ENCODE data around the gene TRMT1. TPM values are rescaled to one million over a fixed set of nuclear protein-coding genes. Genes with fewer than 3 reads are reported as not detected.

Gene TRMT1
- total RNA-seq, 2 donors from 2014 or later = 21.9 to 24.1 TPM

DNA sequence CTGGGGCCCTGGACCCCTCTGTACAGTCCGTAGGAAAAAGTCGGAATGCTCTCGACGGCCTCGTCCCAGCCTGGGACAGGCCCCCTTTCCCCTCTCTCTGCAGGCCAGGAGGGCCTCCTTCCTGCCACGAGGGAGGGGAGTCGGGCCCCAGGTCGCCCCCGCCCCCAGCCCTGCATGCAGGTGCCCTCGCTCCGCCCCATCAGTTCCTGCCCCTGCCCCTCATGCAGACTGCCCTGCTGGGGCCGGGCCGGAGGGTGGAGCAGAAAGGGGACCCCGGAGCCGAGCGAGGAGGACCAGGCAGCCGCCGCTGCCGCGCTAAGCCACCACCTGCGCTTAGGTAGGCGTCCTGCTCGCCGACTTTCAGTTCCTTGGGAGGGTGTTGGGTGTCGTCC is 21.2 kb downstream of the TRMT1 start:
- no peak for DNase-seq (ENCODE audit: low spot score)
- intact Hi-C loops (cut with DNase I) = loop anchor here (2.0 to 10.0 kb wide), 4 partner anchors 81 to 538 kb away; no protein-coding TSS in a partner anchor

GRCh38 chr19:13094771-13095392 is 21.7 kb downstream of the TRMT1 start:
- intact Hi-C loops (cut with DNase I) = loop anchor here (2.0 to 10.0 kb wide), 5 partner anchors 80 to 538 kb away; partner anchors contain the start of gene NFIX (in 1 of the 2)

DNA sequence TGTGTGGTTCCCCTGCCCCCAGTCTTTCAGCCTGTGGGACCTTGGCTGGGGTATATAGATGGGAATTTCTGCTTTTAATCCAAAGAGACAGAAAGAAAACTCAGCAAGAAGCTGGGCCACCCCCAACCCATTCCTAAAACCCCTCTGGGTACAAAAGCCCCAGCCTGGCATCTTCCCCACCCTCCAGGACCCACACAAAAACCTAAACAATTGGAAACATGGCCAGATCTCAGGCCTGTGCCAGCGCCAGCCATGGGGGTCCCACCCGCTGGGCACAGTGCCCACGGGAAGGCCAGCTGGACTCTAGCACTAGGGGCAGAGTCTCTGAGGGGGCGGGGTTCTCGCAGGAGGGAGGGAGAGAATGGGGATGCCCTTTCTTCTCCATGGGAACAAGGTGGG is 22.4 kb downstream of the TRMT1 start:
- intact Hi-C loops (cut with DNase I) = loop anchor here (2.0 to 10.0 kb wide), 3 partner anchors 79 to 109 kb away; partner anchors contain the start of gene NFIX (in 1 of the 2)
- no peak for DNase-seq (ENCODE audit: low spot score)

More at GRCh38 chr19:13094771-13095392, 21.7 kb downstream of the TRMT1 start:
- no peak for DNase-seq (ENCODE audit: low spot score)

DNA sequence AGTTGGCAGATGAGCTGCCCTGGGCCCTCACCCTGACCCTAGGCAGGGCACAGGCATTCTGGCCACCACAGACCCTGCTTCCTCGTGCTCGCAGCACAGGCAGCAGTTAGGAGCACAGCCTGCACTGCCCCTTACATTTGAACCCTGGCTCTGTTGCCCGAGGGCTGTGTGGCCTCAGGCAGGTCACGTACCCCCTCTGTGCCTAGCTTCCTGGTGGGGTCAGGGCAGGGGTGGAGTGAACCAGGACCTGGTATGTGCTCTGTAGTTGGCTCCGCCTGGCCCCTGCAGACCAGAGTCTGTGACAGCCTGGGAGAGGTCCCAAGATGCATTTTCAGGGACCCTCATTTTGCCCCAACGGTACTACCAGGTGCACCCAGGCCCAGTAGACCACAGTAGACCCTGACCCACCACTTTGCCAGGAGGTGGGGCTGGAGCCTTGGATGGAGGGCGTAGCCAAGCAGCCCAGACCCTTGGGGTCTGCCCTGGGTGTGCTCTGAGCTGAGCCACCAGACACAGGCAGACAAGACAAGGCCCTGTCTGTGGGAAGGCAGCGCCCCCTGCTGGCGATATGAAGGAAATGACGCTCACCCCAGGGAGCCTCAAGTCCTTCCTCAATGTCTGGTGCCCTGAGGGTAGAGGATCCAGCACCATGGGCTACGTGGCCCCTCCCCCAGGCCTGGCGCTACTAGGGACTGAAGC is 23.0 kb downstream of the TRMT1 start:
- peak; percentile 95 for DNase-seq (ENCODE audit: low spot score)

DNA sequence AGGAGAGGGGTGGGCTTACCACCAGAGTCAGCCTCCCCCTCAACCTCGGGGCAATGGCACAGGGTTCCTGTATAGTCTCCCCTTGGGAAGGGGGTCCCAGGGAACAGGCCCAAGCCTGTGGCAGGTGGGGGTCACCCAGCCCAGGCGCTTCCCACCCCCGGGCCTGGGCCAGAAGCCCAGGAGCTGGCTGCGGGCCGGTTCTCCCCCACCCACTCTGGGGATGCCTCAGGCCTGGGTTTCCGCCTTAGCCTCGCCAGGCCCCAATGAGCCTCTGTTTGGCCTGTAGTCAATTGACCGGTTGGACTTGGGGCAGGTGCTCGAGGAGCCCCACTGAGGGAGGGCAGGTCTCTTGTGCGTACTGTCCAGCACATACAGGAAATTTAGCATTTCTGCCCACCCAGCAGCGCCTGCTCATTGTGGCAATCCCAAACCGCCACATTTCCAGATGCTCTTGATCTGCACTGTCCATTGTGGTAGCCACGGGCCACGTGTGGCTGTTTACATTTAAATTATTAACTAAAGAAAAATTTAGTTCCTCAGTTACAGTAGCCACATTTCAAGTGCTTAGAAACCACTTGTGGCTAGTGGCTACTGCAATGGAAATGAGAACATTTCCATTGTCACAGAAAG is 23.8 kb downstream of the TRMT1 start:
- intact Hi-C loops (cut with DNase I) = loop anchor here (5.0 to 10.0 kb wide), 2 partner anchors 78 to 95 kb away; partner anchors contain the start of gene NFIX (in 1 of the 2)
- no peak for DNase-seq (ENCODE audit: low spot score)

More for the DNA sequence above, 23.0 kb downstream of the TRMT1 start:
- intact Hi-C loops (cut with DNase I) = loop anchor here (2.0 to 10.0 kb wide), 3 partner anchors 79 to 109 kb away; partner anchors contain the start of gene NFIX (in 1 of the 2)

DNA sequence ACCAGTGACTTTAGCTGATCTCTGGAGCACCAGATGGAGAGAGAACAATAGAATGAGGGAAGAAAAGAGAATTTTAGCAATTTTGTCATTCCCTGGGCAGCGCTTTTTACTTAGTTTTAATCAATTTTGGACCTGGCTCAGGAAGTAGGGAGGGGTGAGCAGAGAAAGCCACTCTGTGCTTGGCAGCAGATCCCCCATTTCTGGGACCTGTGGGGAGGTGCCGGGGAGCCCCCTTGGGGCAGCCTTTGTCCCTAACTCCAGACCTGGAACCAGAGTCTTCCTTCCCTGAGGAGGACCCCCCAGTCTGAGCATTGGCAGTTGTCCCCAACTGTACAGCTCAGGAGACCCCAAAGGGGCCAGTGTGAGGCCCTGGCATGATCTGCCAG is 24.4 kb downstream of the TRMT1 start:
- no peak for DNase-seq (ENCODE audit: low spot score)
- intact Hi-C loops (cut with DNase I) = loop anchor here (5.0 to 10.0 kb wide), 2 partner anchors 77 to 95 kb away; partner anchors contain the start of gene NFIX (in 1 of the 2)

GRCh38 chr19:13091400-13092157 is 25.0 kb downstream of the TRMT1 start:
- DNase-seq (ENCODE audit: low spot score) = peak; percentile 92
- intact Hi-C loops (cut with DNase I) = loop anchor here (5.0 to 10.0 kb wide), 2 partner anchors 77 to 94 kb away; partner anchors contain the start of gene NFIX (in 1 of the 2)

- no peak for DNase-seq (ENCODE audit: low spot score)
- intact Hi-C loops (cut with DNase I) = loop anchor here (5.0 to 10.0 kb wide), 2 partner anchors 76 to 93 kb away; partner anchors contain the start of gene NFIX (in 1 of the 2)
These were observed 25.9 kb downstream of the TRMT1 start for GRCh38 chr19:13090511-13091231.

GRCh38 chr19:13089857-13090507 is 26.6 kb downstream of the TRMT1 start:
- DNase-seq (ENCODE audit: low spot score) = no peak
- intact Hi-C loops (cut with DNase I) = loop anchor here (5.0 to 10.0 kb wide), 2 partner anchors 75 to 93 kb away; partner anchors contain the start of gene NFIX (in 1 of the 2)

GRCh38 chr19:13089139-13089856 is 27.2 kb downstream of the TRMT1 start:
- DNase-seq (ENCODE audit: low spot score) = no peak
- intact Hi-C loops (cut with DNase I) = no loop called here

- intact Hi-C loops (cut with DNase I) = no loop called here
- DNase-seq (ENCODE audit: low spot score) = no peak
These were observed 28.6 kb downstream of the TRMT1 start for GRCh38 chr19:13087795-13088537.

DNA sequence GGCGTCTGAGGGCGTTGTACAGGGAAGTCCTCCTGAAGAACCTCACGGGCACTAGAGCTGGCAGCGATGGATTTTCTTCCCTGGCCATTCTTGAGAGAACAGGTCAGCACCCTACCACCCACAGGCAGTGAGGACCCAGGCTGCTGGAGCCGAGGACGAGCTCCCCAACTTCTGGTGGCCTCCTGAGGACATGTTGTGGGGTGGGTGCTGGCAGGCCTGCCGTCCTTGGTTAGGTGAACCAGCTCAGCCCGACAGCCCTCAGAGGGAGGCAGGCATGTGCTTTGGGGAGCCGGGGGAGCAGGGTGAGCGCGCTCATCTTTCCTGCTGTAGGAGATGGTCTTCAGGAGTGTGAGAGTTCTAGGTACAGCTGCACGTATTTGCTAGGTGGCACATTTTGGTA is 29.2 kb downstream of the TRMT1 start:
- no peak for DNase-seq (ENCODE audit: low spot score)
- intact Hi-C loops (cut with DNase I) = no loop called here

GRCh38 chr19:13086341-13086740 is 30.2 kb downstream of the TRMT1 start:
- intact Hi-C loops (cut with DNase I) = no loop called here
- DNase-seq (ENCODE audit: low spot score) = no peak

- no peak for DNase-seq (ENCODE audit: low spot score)
- intact Hi-C loops (cut with DNase I) = no loop called here
These were observed 30.9 kb downstream of the TRMT1 start for GRCh38 chr19:13085666-13086065.

GRCh38 chr19:13083627-13084026 is 32.9 kb downstream of the TRMT1 start:
- no peak for DNase-seq (ENCODE audit: low spot score)
- intact Hi-C loops (cut with DNase I) = no loop called here

- no peak for DNase-seq (ENCODE audit: low spot score)
- intact Hi-C loops (cut with DNase I) = no loop called here
These were observed 33.5 kb downstream of the TRMT1 start for GRCh38 chr19:13083008-13083404.
